ENCODE measurements around the gene RCAN2.

RCAN2 gene

GRCh38 chr6:46509981-46510510, 18.8 kb upstream of the RCAN2 start:
- Histone ChIP-seq H3K4me3 (no peak overlapping the region), H3K27ac (peak overlapping the region; percentile 81 to 87)
- DNase-seq (ENCODE audit: low spot score), result no peak
- TF ChIP-seq CTCF (IDR thresholded peaks at IDR 0.05), result no peak

GRCh38 chr6:46509063-46509462, 17.8 kb upstream of the RCAN2 start:
- H3K4me3 ChIP-seq, result no peak overlapping the region
- DNase-seq (ENCODE audit: low spot score), result no peak
- peak overlapping the region; percentile 81 to 87 for H3K27ac ChIP-seq
- no peak for TF ChIP-seq CTCF (IDR thresholded peaks at IDR 0.05)

- peak overlapping the region; percentile 81 to 92 for H3K27ac ChIP-seq
- DNase-seq (ENCODE audit: low spot score), result no peak
Measured at GRCh38 chr6:46507426-46507825, 16.2 kb upstream of the RCAN2 start.

GRCh38 chr6:46505693-46506512, 14.7 kb upstream of the RCAN2 start:
- no peak for TF ChIP-seq CTCF (IDR thresholded peaks at IDR 0.05)
- no peak for DNase-seq (ENCODE audit: low spot score)
- H3K27ac ChIP-seq, result peak overlapping the region; percentile 86 to 92
- H3K4me3 ChIP-seq, result no peak overlapping the region

More at GRCh38 chr6:46507426-46507825, 16.2 kb upstream of the RCAN2 start:
- H3K4me3 ChIP-seq, result no peak overlapping the region
- TF ChIP-seq CTCF (IDR thresholded peaks at IDR 0.05), result no peak

- no peak for TF ChIP-seq CTCF (IDR thresholded peaks at IDR 0.05)
- peak overlapping the region; percentile 86 to 92 for H3K27ac ChIP-seq
- no peak overlapping the region for H3K4me3 ChIP-seq
- no peak for DNase-seq (ENCODE audit: low spot score)
Measured at GRCh38 chr6:46504242-46504641, 13.0 kb upstream of the RCAN2 start.

- no peak for TF ChIP-seq CTCF (IDR thresholded peaks at IDR 0.05)
- Histone ChIP-seq H3K4me3 (no peak overlapping the region), H3K27ac (peak overlapping the region; percentile 86 to 92)
- peak; percentile 89 for DNase-seq (ENCODE audit: low spot score)
Measured at GRCh38 chr6:46502486-46503119, 11.4 kb upstream of the RCAN2 start.

Measured in coronary artery (tissue), 2 donors.